Endodermal cell (in vitro differentiated cells): ENCODE data around the gene C18orf63. TPM values are rescaled to one million over a fixed set of nuclear protein-coding genes. Genes with fewer than 3 reads are reported as not detected.

ENCODE experiments used
- DNase-seq: peaks from one replicate; pipeline ENCODE4 v3.0.0-alpha.2; 2017
- H3K27ac ChIP-seq: 2 replicates; pipeline ENCODE4 v1.5.1; 2013; ENCODE audit warnings: mild to moderate bottlenecking, low read depth, low read length, moderate library complexity
- H3K27me3 ChIP-seq: 2 replicates; pipeline ENCODE4 v1.6.1; 2013; ENCODE audit warnings: mild to moderate bottlenecking, low read length, moderate library complexity; ENCODE audit not compliant: insufficient read depth, control insufficient read depth, poor library complexity, severe bottlenecking
- H3K36me3 ChIP-seq: 2 replicates; pipeline ENCODE4 v1.7.0; 2013; ENCODE audit warnings: mild to moderate bottlenecking, low read length, moderate library complexity; ENCODE audit not compliant: control insufficient read depth, insufficient read depth
- H3K4me1 ChIP-seq: one replicate; pipeline ENCODE4 v1.7.0; 2013; ENCODE audit warnings: low read length; ENCODE audit not compliant: control insufficient read depth, insufficient read depth
- H3K4me3 ChIP-seq: 2 replicates; pipeline ENCODE4 v1.5.1; 2013; ENCODE audit warnings: mild to moderate bottlenecking, low read length, moderate library complexity
- H3K9ac ChIP-seq: 2 replicates; pipeline ENCODE4 v1.6.1; 2013; ENCODE audit warnings: mild to moderate bottlenecking, low read length, moderate library complexity; ENCODE audit not compliant: poor library complexity, severe bottlenecking; ENCODE audit errors: extremely low read depth
- H3K9me3 ChIP-seq: 2 replicates; pipeline ENCODE4 v1.6.1; 2013; ENCODE audit warnings: mild to moderate bottlenecking, low read length, moderate library complexity; ENCODE audit not compliant: control insufficient read depth
- H3K27ac Mint-ChIP-seq: 2 replicates; pipeline ENCODE4 v1.8.0; 2020; ENCODE audit warnings: mixed read lengths
- H3K27me3 Mint-ChIP-seq: 2 replicates; pipeline ENCODE4 v1.8.0; 2021; ENCODE audit warnings: mild to moderate bottlenecking, mixed read lengths; ENCODE audit not compliant: insufficient read depth
- H3K36me3 Mint-ChIP-seq: 2 replicates; pipeline ENCODE4 v1.8.0; 2020; ENCODE audit warnings: low read depth, mixed read lengths
- H3K4me1 Mint-ChIP-seq: 2 replicates; pipeline ENCODE4 v1.8.0; 2020; ENCODE audit warnings: mixed read lengths
- H3K4me3 Mint-ChIP-seq: 2 replicates; pipeline ENCODE4 v1.8.0; 2020; ENCODE audit warnings: mild to moderate bottlenecking, moderate library complexity, mixed read lengths
- H3K9me3 Mint-ChIP-seq: 2 replicates; pipeline ENCODE4 v1.8.0; 2020; ENCODE audit warnings: mild to moderate bottlenecking, mixed read lengths
- WGBS, 2 experiments: methylation state at CpG; one replicate each; pipeline versions ENCODE4 v1.1.5 to v1.1.7; 2013; ENCODE audit warnings: missing lambda C conversion rate in 2 of 2, mixed read lengths in 1 of 2; ENCODE audit not compliant: insufficient coverage in 1 of 2, insufficient read length in 1 of 2; 5-methylcytosine and 5-hydroxymethylcytosine counted together
- total RNA-seq, 2 donors: library from RNA; stranded (reverse); fragmentation: NEBNext Ultra II Directional in 1 of 2; extraction: Animal tissue kit (Norgen Biotek cat#: 25700) in 1 of 2; gene quantifications; 2 replicates in 1 of 2; 3 replicates in 1 of 2; pipeline ENCODE4 v1.2.1, GENCODE V29; 2021
- TF ChIP-seq, protein P1 (sequence below): fragments of 200-600 bp; sonication (generic); conservative IDR thresholded peaks from 2 replicates; pipeline ENCODE4 v1.5.0; 2021; ENCODE audit warnings: antibody characterized with exemption, mild to moderate bottlenecking

Gene C18orf63
- total RNA-seq, 2 donors from 2014 or later: not detected

GRCh38 chr18:74333091-74333490 lies 17.5 kb downstream of the C18orf63 start:
- Mint-ChIP-seq H3K27ac (no peak overlapping the region), H3K36me3 (no peaks in the 10 kb centered on the region), H3K27me3 (no peaks in the 10 kb centered on the region), H3K9me3 (no peaks in the 10 kb centered on the region), H3K4me3 (no peak overlapping the region), H3K4me1 (peaks cover 11% of the 10 kb centered on the region)
- WGBS, 2 experiments: 77% methylated on average over 1 of the region's 1 CpG; no CpG with 5 or more reads in 1 of the 2 experiments
- Histone ChIP-seq H3K4me3 (no peak overlapping the region), H3K9ac (no peak overlapping the region), H3K36me3 (no peaks in the 10 kb centered on the region), H3K27ac (no peak overlapping the region), H3K9me3 (peaks cover 11% of the 10 kb centered on the region), H3K27me3 (peaks cover 8% of the 10 kb centered on the region), H3K4me1 (no peaks in the 10 kb centered on the region)
- TF ChIP-seq, protein P1, sequence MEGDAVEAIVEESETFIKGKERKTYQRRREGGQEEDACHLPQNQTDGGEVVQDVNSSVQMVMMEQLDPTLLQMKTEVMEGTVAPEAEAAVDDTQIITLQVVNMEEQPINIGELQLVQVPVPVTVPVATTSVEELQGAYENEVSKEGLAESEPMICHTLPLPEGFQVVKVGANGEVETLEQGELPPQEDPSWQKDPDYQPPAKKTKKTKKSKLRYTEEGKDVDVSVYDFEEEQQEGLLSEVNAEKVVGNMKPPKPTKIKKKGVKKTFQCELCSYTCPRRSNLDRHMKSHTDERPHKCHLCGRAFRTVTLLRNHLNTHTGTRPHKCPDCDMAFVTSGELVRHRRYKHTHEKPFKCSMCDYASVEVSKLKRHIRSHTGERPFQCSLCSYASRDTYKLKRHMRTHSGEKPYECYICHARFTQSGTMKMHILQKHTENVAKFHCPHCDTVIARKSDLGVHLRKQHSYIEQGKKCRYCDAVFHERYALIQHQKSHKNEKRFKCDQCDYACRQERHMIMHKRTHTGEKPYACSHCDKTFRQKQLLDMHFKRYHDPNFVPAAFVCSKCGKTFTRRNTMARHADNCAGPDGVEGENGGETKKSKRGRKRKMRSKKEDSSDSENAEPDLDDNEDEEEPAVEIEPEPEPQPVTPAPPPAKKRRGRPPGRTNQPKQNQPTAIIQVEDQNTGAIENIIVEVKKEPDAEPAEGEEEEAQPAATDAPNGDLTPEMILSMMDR: no peak
- DNase-seq: no peak

- H3K27me3 Mint-ChIP-seq: no peaks in the 10 kb centered on the region
- H3K27ac Mint-ChIP-seq: no peak overlapping the region
These were observed 18.7 kb downstream of the C18orf63 start for GRCh38 chr18:74334242-74334893.

DNA sequence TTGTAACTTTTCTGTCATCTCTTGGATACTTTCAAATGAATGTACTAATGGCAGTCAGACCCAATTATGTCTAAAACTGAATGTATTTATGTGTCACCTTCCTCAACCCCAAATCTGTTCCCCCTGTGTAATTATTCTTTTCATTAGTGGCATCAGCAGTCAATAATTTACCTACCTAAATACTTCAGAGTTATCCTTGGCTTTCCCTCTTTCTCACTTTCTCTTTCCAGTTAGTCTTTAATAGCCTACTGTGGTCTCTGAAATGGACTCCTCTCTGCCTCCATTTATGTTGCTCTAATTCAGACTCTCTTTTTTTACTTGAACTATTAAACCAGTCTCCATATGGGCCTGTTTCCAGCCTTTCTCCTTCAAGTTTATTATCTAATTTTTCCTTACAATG lies 21.0 kb downstream of the C18orf63 start:
- TF ChIP-seq, protein P1: no peak
- peaks cover 11% of the 10 kb centered on the region for H3K4me1 Mint-ChIP-seq
- Histone ChIP-seq H3K27me3 (peaks cover 11% of the 10 kb centered on the region), H3K36me3 (no peaks in the 10 kb centered on the region), H3K4me1 (no peaks in the 10 kb centered on the region), H3K9me3 (peaks cover 11% of the 10 kb centered on the region), H3K4me3 (no peak overlapping the region), H3K9ac (no peak overlapping the region), H3K27ac (no peak overlapping the region)
- no peaks in the 10 kb centered on the region for H3K27me3 Mint-ChIP-seq
- DNase-seq: no peak
- no peak overlapping the region for H3K27ac Mint-ChIP-seq
- no peak overlapping the region for H3K4me3 Mint-ChIP-seq
- no peaks in the 10 kb centered on the region for H3K9me3 Mint-ChIP-seq
- no peaks in the 10 kb centered on the region for H3K36me3 Mint-ChIP-seq

More at GRCh38 chr18:74334242-74334893, 18.7 kb downstream of the C18orf63 start:
- H3K9me3 Mint-ChIP-seq: no peaks in the 10 kb centered on the region
- H3K4me1 ChIP-seq: no peaks in the 10 kb centered on the region
- H3K9ac ChIP-seq: no peak overlapping the region
- peaks cover 11% of the 10 kb centered on the region for H3K4me1 Mint-ChIP-seq
- H3K4me3 Mint-ChIP-seq: no peak overlapping the region
- TF ChIP-seq, protein P1: no peak
- peaks cover 11% of the 10 kb centered on the region for H3K27me3 ChIP-seq
- no peaks in the 10 kb centered on the region for H3K36me3 ChIP-seq
- no peak for DNase-seq
- no peaks in the 10 kb centered on the region for H3K36me3 Mint-ChIP-seq
- H3K4me3 ChIP-seq: no peak overlapping the region
- H3K27ac ChIP-seq: no peak overlapping the region
- H3K9me3 ChIP-seq: peaks cover 11% of the 10 kb centered on the region
